ENCODE measurements around the gene GRM5.
"Not testable (repeated sequence)": the region's sequence is repeated elsewhere in the genome, so short reads cannot be mapped to it uniquely, and the experiment has no call there.

DNA sequence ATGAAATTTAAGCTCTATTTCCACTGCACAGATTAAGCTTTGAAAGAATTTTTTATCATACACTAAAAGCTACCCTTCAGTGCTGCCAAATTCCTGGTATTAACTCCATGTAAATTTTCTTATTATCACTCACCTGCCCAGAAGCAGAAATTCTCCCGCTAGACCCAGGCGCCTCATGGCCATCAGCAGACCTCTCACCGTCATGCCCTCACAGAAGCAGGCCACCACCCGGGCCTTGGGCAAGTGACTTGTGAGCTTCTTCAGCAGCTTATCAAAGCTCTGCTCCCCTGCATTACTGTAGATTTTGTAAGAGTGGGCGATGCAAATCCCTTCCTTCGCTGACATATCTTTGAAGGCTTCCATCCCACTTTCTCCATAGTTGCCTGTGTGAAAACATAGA, 216.0 kb downstream of the GRM5 start:
- TF ChIP-seq, protein P1, sequence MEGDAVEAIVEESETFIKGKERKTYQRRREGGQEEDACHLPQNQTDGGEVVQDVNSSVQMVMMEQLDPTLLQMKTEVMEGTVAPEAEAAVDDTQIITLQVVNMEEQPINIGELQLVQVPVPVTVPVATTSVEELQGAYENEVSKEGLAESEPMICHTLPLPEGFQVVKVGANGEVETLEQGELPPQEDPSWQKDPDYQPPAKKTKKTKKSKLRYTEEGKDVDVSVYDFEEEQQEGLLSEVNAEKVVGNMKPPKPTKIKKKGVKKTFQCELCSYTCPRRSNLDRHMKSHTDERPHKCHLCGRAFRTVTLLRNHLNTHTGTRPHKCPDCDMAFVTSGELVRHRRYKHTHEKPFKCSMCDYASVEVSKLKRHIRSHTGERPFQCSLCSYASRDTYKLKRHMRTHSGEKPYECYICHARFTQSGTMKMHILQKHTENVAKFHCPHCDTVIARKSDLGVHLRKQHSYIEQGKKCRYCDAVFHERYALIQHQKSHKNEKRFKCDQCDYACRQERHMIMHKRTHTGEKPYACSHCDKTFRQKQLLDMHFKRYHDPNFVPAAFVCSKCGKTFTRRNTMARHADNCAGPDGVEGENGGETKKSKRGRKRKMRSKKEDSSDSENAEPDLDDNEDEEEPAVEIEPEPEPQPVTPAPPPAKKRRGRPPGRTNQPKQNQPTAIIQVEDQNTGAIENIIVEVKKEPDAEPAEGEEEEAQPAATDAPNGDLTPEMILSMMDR (IDR thresholded peaks at IDR 0.05; ENCODE audit: low read length) = not testable (repeated sequence)
- TF ChIP-seq EZH2 (IDR thresholded peaks at IDR 0.05; ENCODE audit: borderline replicate concordance, low read length) = not testable (repeated sequence)
